ENCODE data around the gene GAS2.

Gene GAS2

GRCh38 chr11:22752908-22753310 lies 86.5 kb downstream of the GAS2 start:
- TF ChIP-seq SIN3A (IDR thresholded peaks at IDR 0.05; ENCODE audit: borderline replicate concordance, insufficient read depth, low read length) = no peak
- TF ChIP-seq TAF1 (IDR thresholded peaks at IDR 0.05; ENCODE audit: borderline replicate concordance, insufficient read depth, low read length) = no peak
- no peak for TF ChIP-seq POLR2AphosphoS5 (IDR thresholded peaks at IDR 0.05; ENCODE audit: low read depth, low read length)
- TF ChIP-seq, protein P1, sequence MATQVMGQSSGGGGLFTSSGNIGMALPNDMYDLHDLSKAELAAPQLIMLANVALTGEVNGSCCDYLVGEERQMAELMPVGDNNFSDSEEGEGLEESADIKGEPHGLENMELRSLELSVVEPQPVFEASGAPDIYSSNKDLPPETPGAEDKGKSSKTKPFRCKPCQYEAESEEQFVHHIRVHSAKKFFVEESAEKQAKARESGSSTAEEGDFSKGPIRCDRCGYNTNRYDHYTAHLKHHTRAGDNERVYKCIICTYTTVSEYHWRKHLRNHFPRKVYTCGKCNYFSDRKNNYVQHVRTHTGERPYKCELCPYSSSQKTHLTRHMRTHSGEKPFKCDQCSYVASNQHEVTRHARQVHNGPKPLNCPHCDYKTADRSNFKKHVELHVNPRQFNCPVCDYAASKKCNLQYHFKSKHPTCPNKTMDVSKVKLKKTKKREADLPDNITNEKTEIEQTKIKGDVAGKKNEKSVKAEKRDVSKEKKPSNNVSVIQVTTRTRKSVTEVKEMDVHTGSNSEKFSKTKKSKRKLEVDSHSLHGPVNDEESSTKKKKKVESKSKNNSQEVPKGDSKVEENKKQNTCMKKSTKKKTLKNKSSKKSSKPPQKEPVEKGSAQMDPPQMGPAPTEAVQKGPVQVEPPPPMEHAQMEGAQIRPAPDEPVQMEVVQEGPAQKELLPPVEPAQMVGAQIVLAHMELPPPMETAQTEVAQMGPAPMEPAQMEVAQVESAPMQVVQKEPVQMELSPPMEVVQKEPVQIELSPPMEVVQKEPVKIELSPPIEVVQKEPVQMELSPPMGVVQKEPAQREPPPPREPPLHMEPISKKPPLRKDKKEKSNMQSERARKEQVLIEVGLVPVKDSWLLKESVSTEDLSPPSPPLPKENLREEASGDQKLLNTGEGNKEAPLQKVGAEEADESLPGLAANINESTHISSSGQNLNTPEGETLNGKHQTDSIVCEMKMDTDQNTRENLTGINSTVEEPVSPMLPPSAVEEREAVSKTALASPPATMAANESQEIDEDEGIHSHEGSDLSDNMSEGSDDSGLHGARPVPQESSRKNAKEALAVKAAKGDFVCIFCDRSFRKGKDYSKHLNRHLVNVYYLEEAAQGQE (IDR thresholded peaks at IDR 0.05; ENCODE audit: insufficient read depth in 1 of 2, low read depth in 2 of 2, low read length in 2 of 2) = no peak
- TF ChIP-seq FOXP2 (optimal IDR thresholded peaks at IDR 0.05; ENCODE audit: borderline replicate concordance, extremely low read depth, extremely low read length, insufficient read depth) = no peak

- TF ChIP-seq, protein P1 (IDR thresholded peaks at IDR 0.05; ENCODE audit: insufficient read depth in 1 of 2, low read depth in 2 of 2, low read length in 2 of 2) = no peak
- TF ChIP-seq TAF1 (IDR thresholded peaks at IDR 0.05; ENCODE audit: borderline replicate concordance, insufficient read depth, low read length) (no peak), FOXP2 (optimal IDR thresholded peaks at IDR 0.05; ENCODE audit: borderline replicate concordance, extremely low read depth, extremely low read length, insufficient read depth) (no peak), POLR2AphosphoS5 (IDR thresholded peaks at IDR 0.05; ENCODE audit: low read depth, low read length) (no peak), SIN3A (IDR thresholded peaks at IDR 0.05; ENCODE audit: borderline replicate concordance, insufficient read depth, low read length) (no peak)
Measured at GRCh38 chr11:22753416-22753815, 87.0 kb downstream of the GAS2 start.

- TF ChIP-seq POLR2AphosphoS5 (IDR thresholded peaks at IDR 0.05; ENCODE audit: low read depth, low read length) (no peak), FOXP2 (optimal IDR thresholded peaks at IDR 0.05; ENCODE audit: borderline replicate concordance, extremely low read depth, extremely low read length, insufficient read depth) (no peak), TAF1 (IDR thresholded peaks at IDR 0.05; ENCODE audit: borderline replicate concordance, insufficient read depth, low read length) (no peak), SIN3A (IDR thresholded peaks at IDR 0.05; ENCODE audit: borderline replicate concordance, insufficient read depth, low read length) (no peak)
- TF ChIP-seq, protein P1 (IDR thresholded peaks at IDR 0.05; ENCODE audit: insufficient read depth in 1 of 2, low read depth in 2 of 2, low read length in 2 of 2) = no peak
Measured at GRCh38 chr11:22761066-22761465, 94.7 kb downstream of the GAS2 start.

GRCh38 chr11:22763166-22763565 lies 96.8 kb downstream of the GAS2 start:
- TF ChIP-seq TAF1 (IDR thresholded peaks at IDR 0.05; ENCODE audit: borderline replicate concordance, insufficient read depth, low read length) = no peak
- TF ChIP-seq FOXP2 (optimal IDR thresholded peaks at IDR 0.05; ENCODE audit: borderline replicate concordance, extremely low read depth, extremely low read length, insufficient read depth) = no peak
- TF ChIP-seq SIN3A (IDR thresholded peaks at IDR 0.05; ENCODE audit: borderline replicate concordance, insufficient read depth, low read length) = no peak
- TF ChIP-seq, protein P1 (IDR thresholded peaks at IDR 0.05; ENCODE audit: insufficient read depth in 1 of 2, low read depth in 2 of 2, low read length in 2 of 2) = no peak

DNA sequence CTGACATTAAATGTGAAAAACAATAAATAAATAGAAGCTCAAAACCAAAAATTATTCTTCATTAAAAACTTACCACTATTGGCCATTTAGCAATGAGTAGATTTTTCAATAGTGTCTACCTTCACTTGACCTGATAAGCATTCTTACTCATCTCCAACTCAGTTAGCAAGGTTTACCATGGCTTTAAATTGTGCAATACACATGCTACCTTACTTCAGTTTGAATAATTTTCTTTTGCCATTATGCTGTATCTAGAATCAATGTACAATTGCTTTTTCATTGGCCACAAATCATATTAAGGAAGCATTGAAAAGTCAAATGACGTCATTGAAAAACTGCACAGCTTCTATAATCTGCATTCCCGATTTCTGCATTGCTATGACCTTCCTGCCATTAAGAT lies 98.3 kb downstream of the GAS2 start:
- TF ChIP-seq POLR2AphosphoS5 (IDR thresholded peaks at IDR 0.05; ENCODE audit: low read depth, low read length) = no peak
- TF ChIP-seq, protein P1 (IDR thresholded peaks at IDR 0.05; ENCODE audit: insufficient read depth in 1 of 2, low read depth in 2 of 2, low read length in 2 of 2) = no peak
- TF ChIP-seq TAF1 (IDR thresholded peaks at IDR 0.05; ENCODE audit: borderline replicate concordance, insufficient read depth, low read length) = no peak
- TF ChIP-seq FOXP2 (optimal IDR thresholded peaks at IDR 0.05; ENCODE audit: borderline replicate concordance, extremely low read depth, extremely low read length, insufficient read depth) = no peak
- TF ChIP-seq SIN3A (IDR thresholded peaks at IDR 0.05; ENCODE audit: borderline replicate concordance, insufficient read depth, low read length) = no peak

All from PFSK-1 (cell line).